Trophoblast cell (in vitro differentiated cells and primary cell): ENCODE data around the gene MAU2.

ENCODE experiments used
- DNase-seq, 2 donors: peaks; one replicate each; pipeline ENCODE4 v3.0.0-alpha.2; 2016
- H2AFZ ChIP-seq: 2 replicates; pipeline ENCODE4 v1.6.1; 2013; ENCODE audit warnings: low read length, moderate library complexity, mild to moderate bottlenecking; ENCODE audit not compliant: insufficient read depth, poor library complexity
- H2AK5ac ChIP-seq: 2 replicates; pipeline ENCODE4 v1.6.1; 2013; ENCODE audit warnings: mild to moderate bottlenecking, low read length
- H2BK120ac ChIP-seq: 2 replicates; pipeline ENCODE4 v1.6.1; 2013; ENCODE audit warnings: low read length, mild to moderate bottlenecking, moderate library complexity; ENCODE audit not compliant: insufficient read depth, poor library complexity
- H2BK12ac ChIP-seq: 2 replicates; pipeline ENCODE4 v1.6.1; 2013; ENCODE audit warnings: mild to moderate bottlenecking, low read length, moderate library complexity
- H2BK5ac ChIP-seq: 2 replicates; pipeline ENCODE4 v1.6.1; 2013; ENCODE audit warnings: low read length, low read depth, moderate library complexity, mild to moderate bottlenecking; ENCODE audit not compliant: poor library complexity
- H3K14ac ChIP-seq: 2 replicates; pipeline ENCODE4 v1.6.1; 2013; ENCODE audit warnings: mild to moderate bottlenecking, low read length
- H3K18ac ChIP-seq: 2 replicates; pipeline ENCODE4 v1.6.1; 2013; ENCODE audit warnings: mild to moderate bottlenecking, low read length
- H3K23ac ChIP-seq: 2 replicates; pipeline ENCODE4 v1.6.1; 2013; ENCODE audit warnings: low read length
- H3K27ac ChIP-seq: 2 replicates; pipeline ENCODE4 v1.5.1; 2013; ENCODE audit warnings: low read depth, mild to moderate bottlenecking, inconsistent platforms, low read length, moderate library complexity
- H3K27me3 ChIP-seq: 2 replicates; pipeline ENCODE4 v1.6.1; 2013; ENCODE audit warnings: inconsistent platforms, mild to moderate bottlenecking, low read length, moderate library complexity; ENCODE audit not compliant: insufficient read depth
- H3K36me3 ChIP-seq, 2 experiments: 1 replicate in 1 of 2; 2 replicates in 1 of 2; pipeline ENCODE4 v1.6.1; 2013; ENCODE audit warnings: low read length in 2 of 2, mild to moderate bottlenecking in 2 of 2, moderate library complexity in 1 of 2; ENCODE audit not compliant: insufficient read depth in 2 of 2, control insufficient read depth in 1 of 2
- H3K4ac ChIP-seq: 2 replicates; pipeline ENCODE4 v1.6.1; 2013; ENCODE audit warnings: low read depth, mild to moderate bottlenecking, low read length, moderate library complexity
- H3K4me1 ChIP-seq, 2 experiments: 1 replicate in 1 of 2; 2 replicates in 1 of 2; pipeline ENCODE4 v1.6.1; 2013; ENCODE audit warnings: low read length in 2 of 2, mild to moderate bottlenecking in 2 of 2, moderate library complexity in 1 of 2; ENCODE audit not compliant: insufficient read depth in 2 of 2, control insufficient read depth in 1 of 2
- H3K4me2 ChIP-seq: 2 replicates; pipeline ENCODE4 v1.6.1; 2013; ENCODE audit warnings: inconsistent platforms, mild to moderate bottlenecking, low read length, moderate library complexity
- H3K4me3 ChIP-seq: 2 replicates; pipeline ENCODE4 v1.5.1; 2013; ENCODE audit warnings: mild to moderate bottlenecking, low read depth, low read length, inconsistent platforms
- H3K79me1 ChIP-seq: one replicate; pipeline ENCODE4 v1.6.1; 2013; ENCODE audit warnings: low read length
- H3K79me2 ChIP-seq: 2 replicates; pipeline ENCODE4 v1.6.1; 2013; ENCODE audit warnings: low read length, mild to moderate bottlenecking; ENCODE audit not compliant: control insufficient read depth, insufficient read depth, poor library complexity
- H3K9ac ChIP-seq: 2 replicates; pipeline ENCODE4 v1.6.1; 2013; ENCODE audit warnings: mild to moderate bottlenecking, low read length
- H3K9me3 ChIP-seq: 2 replicates; pipeline ENCODE4 v1.6.1; 2013; ENCODE audit warnings: low read depth, mild to moderate bottlenecking, control low read depth, inconsistent platforms, low read length; ENCODE audit not compliant: insufficient read depth
- H4K12ac ChIP-seq: 2 replicates; pipeline ENCODE4 v1.6.1; 2013; ENCODE audit warnings: low read depth, mild to moderate bottlenecking, low read length, moderate library complexity
- H4K8ac ChIP-seq: 2 replicates; pipeline ENCODE4 v1.6.1; 2013; ENCODE audit warnings: low read depth, mild to moderate bottlenecking, low read length, moderate library complexity
- H4K91ac ChIP-seq: one replicate; pipeline ENCODE4 v1.6.1; 2013; ENCODE audit warnings: low read depth, mild to moderate bottlenecking, low read length, moderate library complexity
- WGBS: extraction: QIAGEN DNeasy Blood & Tissue Kit; methylation state at CpG from one replicate; pipeline ENCODE4 v1.1.7; 2013; ENCODE audit warnings: missing lambda C conversion rate; ENCODE audit not compliant: insufficient read length, insufficient coverage; ENCODE audit errors: extremely low coverage; 5-methylcytosine and 5-hydroxymethylcytosine counted together

The MAU2 gene

DNA sequence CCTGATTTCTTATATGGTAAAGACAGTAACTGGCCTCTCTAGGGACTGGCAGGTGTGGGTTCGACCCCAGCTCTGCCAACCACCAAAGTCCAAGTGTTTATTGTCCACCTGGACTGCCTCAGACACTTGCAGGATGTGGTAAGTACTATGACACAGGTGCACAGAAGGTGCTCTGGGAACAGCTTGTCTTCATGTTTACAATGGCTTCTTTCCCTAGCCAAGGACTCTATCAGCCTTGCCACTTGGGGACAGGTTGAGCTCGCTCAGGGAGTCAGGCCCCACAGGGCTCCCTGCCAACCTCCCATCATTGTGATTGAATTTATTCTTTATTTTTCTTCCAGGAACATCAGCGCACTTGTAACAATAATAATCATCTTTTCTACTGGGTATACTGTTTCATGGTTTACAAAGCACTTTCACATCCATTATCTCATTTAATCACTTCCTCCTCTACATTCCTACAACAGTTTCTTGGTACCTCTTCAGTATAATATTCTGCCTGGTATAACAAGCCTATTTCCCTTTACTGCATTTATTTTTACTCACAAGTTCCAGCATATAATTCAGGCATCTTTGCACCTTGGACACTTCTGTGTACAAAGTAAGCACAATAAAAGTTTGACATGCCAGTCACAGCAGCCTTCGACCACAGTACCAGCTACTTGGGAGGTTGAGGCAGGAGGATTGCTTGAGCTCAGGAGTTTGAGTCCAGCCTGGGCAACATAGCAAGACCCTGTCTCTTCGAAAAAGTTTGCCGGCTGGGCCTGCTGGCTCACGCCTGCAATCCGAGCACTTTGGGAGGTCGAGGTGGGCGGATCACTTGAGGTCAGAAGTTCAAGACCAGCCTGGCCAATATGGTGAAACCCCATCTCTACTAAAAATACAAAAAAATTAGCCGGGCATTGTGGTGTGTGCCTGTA is 60.6 kb downstream of the MAU2 start:
- Histone ChIP-seq H3K4me1 (peaks cover 15 to 16% of the 10 kb centered on the region in 2 experiments), H4K91ac (no peak overlapping the region), H3K14ac (no peak overlapping the region), H3K4me2 (no peak overlapping the region), H3K9me3 (no peaks in the 10 kb centered on the region), H3K18ac (no peak overlapping the region), H2BK120ac (no peak overlapping the region), H3K9ac (no peak overlapping the region), H3K23ac (no peak overlapping the region), H3K79me2 (peaks cover 8% of the 10 kb centered on the region), H3K27ac (no peak overlapping the region), H2AFZ (no peak overlapping the region), H4K8ac (no peak overlapping the region), H4K12ac (no peak overlapping the region), H2BK5ac (no peak overlapping the region), H3K4ac (no peak overlapping the region), H2AK5ac (no peak overlapping the region), H2BK12ac (no peak overlapping the region), H3K27me3 (no peaks in the 10 kb centered on the region), H3K36me3 (no peaks in the 10 kb centered on the region), H3K4me3 (no peak overlapping the region), H3K79me1 (peaks cover 27% of the 10 kb centered on the region)
- no peak for DNase-seq
- WGBS, result no CpG with 5 or more reads among the region's 11 CpGs

DNA sequence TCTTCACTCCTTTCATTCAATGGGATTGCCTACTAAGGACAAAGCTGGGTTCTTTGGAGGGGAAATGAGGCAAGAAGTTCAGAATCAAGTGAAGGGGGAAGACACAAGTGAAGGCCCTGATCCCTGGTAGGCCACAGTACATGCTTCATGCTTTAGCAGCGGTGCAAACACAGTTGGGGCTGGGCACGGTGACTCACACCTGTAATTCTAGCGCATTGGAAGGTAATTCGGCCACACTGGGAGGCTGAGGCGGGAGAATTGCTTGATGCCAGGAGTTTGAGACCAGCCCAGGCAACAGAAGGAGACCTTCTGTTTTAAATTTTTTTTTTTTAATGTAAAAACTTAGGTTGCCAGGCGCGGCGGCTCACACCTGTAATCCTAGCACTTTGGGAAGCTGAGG is 61.5 kb downstream of the MAU2 start:
- Histone ChIP-seq H3K18ac (no peak overlapping the region), H3K79me1 (peaks cover 32% of the 10 kb centered on the region), H3K4ac (no peak overlapping the region), H3K36me3 (no peaks in the 10 kb centered on the region), H4K8ac (no peak overlapping the region), H3K27ac (no peak overlapping the region), H3K4me1 (peaks cover 18 to 21% of the 10 kb centered on the region in 2 experiments), H2BK5ac (no peak overlapping the region), H2AFZ (no peak overlapping the region), H2BK120ac (no peak overlapping the region), H4K91ac (no peak overlapping the region), H3K14ac (no peak overlapping the region), H2BK12ac (no peak overlapping the region), H3K27me3 (no peaks in the 10 kb centered on the region), H4K12ac (no peak overlapping the region), H3K4me2 (no peak overlapping the region), H3K23ac (no peak overlapping the region), H3K79me2 (peaks cover 16% of the 10 kb centered on the region), H3K4me3 (no peak overlapping the region), H3K9me3 (no peaks in the 10 kb centered on the region), H3K9ac (peak overlapping the region; percentile 27), H2AK5ac (no peak overlapping the region)
- DNase-seq, result peak; percentile 23 to 46
- WGBS, result no CpG with 5 or more reads among the region's 8 CpGs

DNA sequence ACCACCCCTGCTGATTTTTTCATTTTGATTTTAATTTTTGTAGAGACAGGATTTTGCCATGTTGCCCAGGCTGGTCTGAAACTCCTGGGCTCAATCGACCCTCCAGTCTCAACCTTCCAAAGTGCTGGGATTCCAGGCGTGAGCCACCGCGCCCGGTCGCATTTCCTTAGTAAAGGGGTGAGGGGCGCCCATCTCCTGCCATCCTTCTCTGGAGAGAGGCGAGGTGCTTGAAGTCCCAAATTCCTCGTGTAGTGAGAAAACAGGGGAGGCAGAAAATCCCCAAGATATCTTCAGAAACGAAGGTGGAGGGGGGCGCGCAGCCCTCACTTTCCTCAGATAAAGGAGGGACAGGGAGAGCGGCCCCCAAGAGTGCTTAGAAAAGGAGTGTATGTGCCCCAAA is 63.9 kb downstream of the MAU2 start:
- Histone ChIP-seq H4K91ac (peak overlapping the region; percentile 82), H3K79me1 (peaks cover 23% of the 10 kb centered on the region), H3K4me3 (no peak overlapping the region), H3K79me2 (peaks cover 21% of the 10 kb centered on the region), H3K36me3 (no peaks in the 10 kb centered on the region), H2BK120ac (peak overlapping the region; percentile 64), H2AFZ (no peak overlapping the region), H3K23ac (no peak overlapping the region), H3K9me3 (no peaks in the 10 kb centered on the region), H2BK5ac (peak overlapping the region; percentile 63), H2BK12ac (peak overlapping the region; percentile 56), H2AK5ac (peak overlapping the region; percentile 18), H3K4me2 (peak overlapping the region; percentile 67), H3K27me3 (no peaks in the 10 kb centered on the region), H3K18ac (peak overlapping the region; percentile 17), H3K4me1 (peaks cover 10 to 26% of the 10 kb centered on the region in 2 experiments), H3K4ac (peak overlapping the region; percentile 31), H4K8ac (peak overlapping the region; percentile 68), H4K12ac (peak overlapping the region; percentile 86), H3K14ac (peak overlapping the region; percentile 83), H3K27ac (no peak overlapping the region), H3K9ac (no peak overlapping the region)
- no peak for DNase-seq
- no CpG with 5 or more reads among the region's 13 CpGs for WGBS

DNA sequence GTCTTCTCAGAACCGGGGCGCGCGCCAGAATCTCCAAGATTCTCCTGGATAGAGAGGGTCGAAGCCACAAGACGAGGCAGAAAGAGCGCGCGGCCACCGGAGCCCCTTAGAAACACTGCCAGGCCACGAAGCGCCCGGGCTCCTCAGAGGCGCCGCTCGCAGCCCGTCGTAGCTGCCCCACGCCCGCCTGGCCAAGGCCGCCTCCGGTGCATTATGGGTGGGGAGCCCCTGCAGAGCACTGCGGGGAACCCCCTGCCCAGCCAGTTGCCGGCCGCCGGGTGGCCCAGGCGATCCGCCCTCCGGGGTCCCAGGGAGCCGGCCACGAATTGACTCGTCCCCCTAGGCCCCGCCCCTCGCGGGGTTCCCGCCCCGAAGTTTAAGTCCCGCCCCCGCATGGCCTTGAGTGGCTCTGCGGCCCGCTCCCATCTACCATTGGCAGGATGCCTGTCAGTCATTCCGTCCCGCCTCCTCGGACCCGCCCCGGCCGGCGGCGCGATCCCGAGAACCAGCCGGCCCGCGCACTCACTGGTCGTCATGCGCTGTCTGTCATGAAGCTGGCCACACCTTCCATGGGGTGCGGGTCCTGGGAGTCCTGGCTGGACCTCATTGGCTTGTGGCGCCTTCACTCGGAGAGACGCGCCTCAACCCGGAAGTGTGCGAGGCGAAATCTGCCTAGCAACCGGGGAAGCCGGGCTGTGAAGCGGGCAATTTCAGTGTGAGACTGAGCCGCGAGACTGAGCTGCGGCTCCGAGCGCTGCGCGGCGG is 64.7 kb downstream of the MAU2 start:
- peak overlapping the region; percentile 99 for H3K4me2 ChIP-seq
- WGBS, result no CpG with 5 or more reads among the region's 75 CpGs

More for the DNA sequence above, 64.7 kb downstream of the MAU2 start:
- Histone ChIP-seq H2BK120ac (peak overlapping the region; percentile 64), H2AFZ (peak overlapping the region; percentile 33), H2AK5ac (no peak overlapping the region), H2BK5ac (peak overlapping the region; percentile 63), H3K79me2 (peaks cover 24% of the 10 kb centered on the region), H3K14ac (peak overlapping the region; percentile 85), H3K4ac (peak overlapping the region; percentile 31), H2BK12ac (no peak overlapping the region), H3K27me3 (no peaks in the 10 kb centered on the region), H4K91ac (peak overlapping the region; percentile 91), H4K12ac (peak overlapping the region; percentile 86), H3K79me1 (peaks cover 23% of the 10 kb centered on the region), H3K4me1 (peaks cover 10 to 27% of the 10 kb centered on the region in 2 experiments), H3K36me3 (no peaks in the 10 kb centered on the region), H4K8ac (peak overlapping the region; percentile 68), H3K18ac (peak overlapping the region; percentile 80), H3K9me3 (no peaks in the 10 kb centered on the region), H3K9ac (peak overlapping the region; percentile 95), H3K23ac (no peak overlapping the region), H3K27ac (peak overlapping the region; percentile 98), H3K4me3 (peak overlapping the region; percentile 91)
- peak; percentile 100 for DNase-seq
